GM23338 (cell line): ENCODE data around the gene USP32.

ENCODE experiments used
- CREB1 ChIP-seq: fragments of 250-450 bp; sonication (Bioruptor Pico); IDR thresholded peaks from 2 replicates; pipeline ENCODE4 v1.5.0; 2020; ENCODE audit warnings: low read depth, mild to moderate bottlenecking, moderate library complexity
- CTCF ChIP-seq, 2 experiments: fragments of 200-600 bp in 1 of 2; sonication (generic) in 1 of 2; conservative IDR thresholded peaks; 2 replicates each; pipeline versions ENCODE4 v1.5.1 to v1.6.1; 2016 to 2017; ENCODE audit warnings: antibody characterized with exemption in 2 of 2, low read depth in 2 of 2, mild to moderate bottlenecking in 2 of 2, moderate library complexity in 1 of 2
- ETS1 ChIP-seq: IDR thresholded peaks from 2 replicates; pipeline ENCODE4 v1.6.1; 2016; ENCODE audit warnings: antibody characterized with exemption
- EZH2 ChIP-seq: fragments of 200-600 bp; sonication (generic); IDR thresholded peaks from one replicate; pipeline ENCODE4 v1.8.0; 2017; ENCODE audit warnings: antibody characterized with exemption, mild to moderate bottlenecking, low read depth; ENCODE audit not compliant: unreplicated experiment
- EZH2phosphoT487 ChIP-seq: fragments of 200-600 bp; sonication (generic); IDR thresholded peaks from one replicate; pipeline ENCODE4 v1.8.1; 2018; ENCODE audit warnings: antibody characterized with exemption; ENCODE audit not compliant: unreplicated experiment
- JUNB ChIP-seq: IDR thresholded peaks from one replicate; pipeline ENCODE4 v1.6.1; 2016; ENCODE audit warnings: antibody characterized with exemption; ENCODE audit not compliant: unreplicated experiment
- NANOG ChIP-seq: IDR thresholded peaks from 2 replicates; pipeline ENCODE4 v1.6.1; 2016; ENCODE audit warnings: antibody characterized with exemption, borderline replicate concordance
- POLR2AphosphoS5 ChIP-seq: IDR thresholded peaks from 2 replicates; pipeline ENCODE4 v1.6.1; 2016; ENCODE audit warnings: antibody characterized with exemption, low read depth
- REST ChIP-seq: IDR thresholded peaks from one replicate; pipeline ENCODE4 v1.6.1; 2018; ENCODE audit warnings: antibody characterized with exemption; ENCODE audit not compliant: unreplicated experiment
- STAT1 ChIP-seq: IDR thresholded peaks from one replicate; pipeline ENCODE4 v1.6.1; 2016; ENCODE audit warnings: antibody characterized with exemption; ENCODE audit not compliant: unreplicated experiment
- ZNF114 ChIP-seq: fragments of 250-450 bp; sonication (Bioruptor Pico); IDR thresholded peaks from 2 replicates; pipeline ENCODE4 v1.5.0; 2020; ENCODE audit warnings: mild to moderate bottlenecking, moderate library complexity

GRCh38 chr17:60318830-60319229, 73.1 kb downstream of the USP32 start:
- no peak for TF ChIP-seq CTCF (conservative IDR thresholded peaks at IDR 0.05; ENCODE audit: low read depth in 2 of 2)
- TF ChIP-seq EZH2: no peak
- TF ChIP-seq EZH2phosphoT487: no peak
- no peak for TF ChIP-seq CREB1
- no peak for TF ChIP-seq POLR2AphosphoS5
- TF ChIP-seq NANOG: no peak
- no peak for TF ChIP-seq JUNB
- TF ChIP-seq REST: no peak
- TF ChIP-seq ZNF114 (CRISPR knock-in tag): no peak
- TF ChIP-seq ETS1: no peak
- no peak for TF ChIP-seq STAT1
